Karpas-422 (cell line): ENCODE measurements around the gene GPR4. TPM values are rescaled to one million over a fixed set of nuclear protein-coding genes. Genes with fewer than 3 reads are reported as not detected.
"Not testable (repeated sequence)": the region's sequence is repeated elsewhere in the genome, so short reads cannot be mapped to it uniquely, and the experiment has no call there.

Experiments
- DNase-seq: peaks from one replicate; pipeline ENCODE4 v3.0.0-alpha.2; 2015
- H2AFZ ChIP-seq: fragments of 200-600 bp; sonication (generic); 2 replicates; pipeline ENCODE4 v1.6.1; 2014; ENCODE audit warnings: antibody characterized with exemption, low read length, mixed read lengths
- H3K27ac ChIP-seq: fragments of 200-600 bp; sonication (generic); 2 replicates; pipeline ENCODE4 v1.5.1; 2014; ENCODE audit warnings: mild to moderate bottlenecking, low read length, moderate library complexity
- H3K27me3 ChIP-seq: fragments of 200-600 bp; sonication (generic); 2 replicates; pipeline ENCODE4 v1.6.1; 2014; ENCODE audit warnings: low read length, mixed read lengths
- H3K36me3 ChIP-seq: fragments of 200-600 bp; sonication (generic); 2 replicates; pipeline ENCODE4 v1.6.1; 2014; ENCODE audit warnings: low read length, mixed read lengths; ENCODE audit not compliant: insufficient read depth
- H3K4me1 ChIP-seq: fragments of 200-600 bp; sonication (generic); 2 replicates; pipeline ENCODE4 v1.6.1; 2014; ENCODE audit warnings: mild to moderate bottlenecking, low read length, mixed read lengths
- H3K4me2 ChIP-seq: fragments of 200-600 bp; sonication (generic); 2 replicates; pipeline ENCODE4 v1.6.1; 2014; ENCODE audit warnings: low read length, low read depth, mild to moderate bottlenecking; ENCODE audit not compliant: poor library complexity, severe bottlenecking
- H3K4me3 ChIP-seq: fragments of 200-600 bp; sonication (generic); 2 replicates; pipeline ENCODE4 v1.5.1; 2014; ENCODE audit warnings: mild to moderate bottlenecking, antibody characterized with exemption, low read length, mixed read lengths
- H3K79me2 ChIP-seq: fragments of 200-600 bp; sonication (generic); 2 replicates; pipeline ENCODE4 v1.6.1; 2014; ENCODE audit warnings: mild to moderate bottlenecking, low read length, mixed read lengths
- H3K9ac ChIP-seq: fragments of 200-600 bp; sonication (generic); 2 replicates; pipeline ENCODE4 v1.6.0; 2014; ENCODE audit warnings: low read length
- H3K9me2 ChIP-seq: fragments of 200-600 bp; sonication (generic), shearing (Covaris generic); replicated peaks from 2 replicates; pipeline ENCODE4 v1.6.0; 2014; ENCODE audit warnings: mild to moderate bottlenecking, low read length, moderate library complexity; ENCODE audit not compliant: insufficient read depth
- H3K9me3 ChIP-seq: fragments of 300-700, 200-600 bp; sonication (generic); 2 replicates; pipeline ENCODE4 v1.6.1; 2014; ENCODE audit warnings: low read length, mixed read lengths
- H4K20me1 ChIP-seq: fragments of 200-600 bp; sonication (generic); 2 replicates; pipeline ENCODE4 v1.6.1; 2014; ENCODE audit warnings: mild to moderate bottlenecking, antibody characterized with exemption, low read length, low read depth; ENCODE audit not compliant: insufficient read depth
- total RNA-seq: library from RNA; depleted of rRNA; stranded (reverse); fragments of >200 nt; shearing (Covaris generic); gene quantifications from 2 replicates; pipeline ENCODE4 v1.2.3, GENCODE V29; 2014; ENCODE audit warnings: low replicate concordance

The GPR4 gene
- total RNA-seq, 1 experiment from 2014 or later, result 0.26 TPM

GRCh38 chr19:45630463-45630862 is 28.5 kb upstream of the GPR4 start:
- H2AFZ ChIP-seq, result no peak overlapping the region
- no peaks in the 10 kb centered on the region for H3K79me2 ChIP-seq
- peaks cover 6% of the 10 kb centered on the region; the same call in 1 of the 2 replicates for H3K4me1 ChIP-seq
- no peak overlapping the region for H3K4me2 ChIP-seq
- H3K27ac ChIP-seq, result no peak overlapping the region
- H3K27me3 ChIP-seq, result no peaks in the 10 kb centered on the region
- no peaks in the 10 kb centered on the region for H3K9me2 ChIP-seq
- no peak overlapping the region for H3K4me3 ChIP-seq
- H4K20me1 ChIP-seq, result no peaks in the 10 kb centered on the region
- no peak for DNase-seq
- no peak overlapping the region for H3K9ac ChIP-seq
- H3K9me3 ChIP-seq, result no peaks in the 10 kb centered on the region
- peaks cover 5% of the 10 kb centered on the region; the same call in 1 of the 2 replicates for H3K36me3 ChIP-seq

DNA sequence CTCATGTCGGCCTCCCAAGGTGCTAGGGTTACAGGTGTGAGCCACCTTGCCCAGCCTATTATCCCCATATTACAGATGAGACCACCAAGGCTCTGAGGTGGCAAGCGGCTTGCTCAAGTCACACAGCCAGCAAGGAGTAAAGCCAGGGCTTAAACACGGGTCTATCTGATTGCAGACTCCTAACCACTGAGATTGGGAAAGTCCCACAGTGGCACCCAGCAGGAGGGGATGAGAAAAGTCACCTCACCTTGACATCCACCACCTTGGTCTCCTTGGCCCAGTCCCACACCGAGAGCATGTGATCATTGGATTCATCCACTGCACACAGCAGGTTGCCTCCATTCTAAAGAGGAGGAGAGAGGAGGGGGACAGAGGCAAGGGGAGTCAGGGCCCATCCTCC is 27.7 kb upstream of the GPR4 start:
- H3K9ac ChIP-seq, result no peak overlapping the region
- DNase-seq, result no peak
- no peak overlapping the region for H3K4me2 ChIP-seq
- H3K36me3 ChIP-seq, result peaks cover 5% of the 10 kb centered on the region; the same call in 1 of the 2 replicates
- no peaks in the 10 kb centered on the region for H3K79me2 ChIP-seq
- H3K9me2 ChIP-seq, result no peaks in the 10 kb centered on the region
- H3K4me1 ChIP-seq, result peaks cover 6% of the 10 kb centered on the region; the same call in 1 of the 2 replicates
- no peak overlapping the region for H3K27ac ChIP-seq
- H3K4me3 ChIP-seq, result no peak overlapping the region
- no peak overlapping the region for H2AFZ ChIP-seq
- no peaks in the 10 kb centered on the region for H4K20me1 ChIP-seq
- no peaks in the 10 kb centered on the region for H3K9me3 ChIP-seq
- H3K27me3 ChIP-seq, result no peaks in the 10 kb centered on the region

DNA sequence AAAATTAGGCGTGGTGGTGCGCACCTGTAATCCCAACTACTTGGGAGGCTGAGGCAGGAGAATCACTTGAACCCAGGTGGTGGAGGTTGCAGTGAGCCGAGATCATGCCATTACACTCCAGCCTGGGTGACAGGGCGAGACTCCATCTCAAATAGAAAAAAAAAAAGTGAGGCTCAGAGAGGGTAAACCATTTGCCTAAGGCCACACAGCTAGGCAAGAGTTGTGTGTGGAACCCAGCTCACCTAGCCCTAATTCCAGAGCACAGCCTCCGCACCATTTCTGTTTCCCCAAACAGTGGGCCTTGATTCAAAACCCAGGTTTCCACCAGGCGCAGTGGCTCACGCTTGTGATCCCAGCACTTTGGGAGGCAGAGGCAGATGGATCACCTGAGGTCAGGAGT is 26.2 kb upstream of the GPR4 start:
- not testable (repeated sequence) for H3K9ac ChIP-seq, H3K4me1 ChIP-seq, H3K79me2 ChIP-seq, H2AFZ ChIP-seq, H3K9me3 ChIP-seq, H3K36me3 ChIP-seq, H3K27ac ChIP-seq, H3K4me2 ChIP-seq, H3K27me3 ChIP-seq, H4K20me1 ChIP-seq, H3K4me3 ChIP-seq, H3K9me2 ChIP-seq, DNase-seq

- Histone ChIP-seq H4K20me1 (no peaks in the 10 kb centered on the region), H3K27ac (no peak overlapping the region), H3K9me2 (no peaks in the 10 kb centered on the region), H3K27me3 (no peaks in the 10 kb centered on the region), H3K36me3 (no peaks in the 10 kb centered on the region; the same call in 1 of the 2 replicates), H3K4me2 (no peak overlapping the region), H3K4me3 (no peak overlapping the region), H3K79me2 (no peaks in the 10 kb centered on the region), H3K9ac (no peak overlapping the region), H3K9me3 (no peaks in the 10 kb centered on the region), H2AFZ (no peak overlapping the region), H3K4me1 (no peaks in the 10 kb centered on the region)
- DNase-seq, result no peak
These were observed 22.0 kb upstream of the GPR4 start for GRCh38 chr19:45623984-45624383.

GRCh38 chr19:45621976-45622503 is 20.0 kb upstream of the GPR4 start:
- Histone ChIP-seq H3K9me2 (no peaks in the 10 kb centered on the region), H3K4me3 (no peak overlapping the region), H3K9ac (no peak overlapping the region), H3K4me1 (no peaks in the 10 kb centered on the region), H4K20me1 (no peaks in the 10 kb centered on the region), H3K79me2 (no peaks in the 10 kb centered on the region), H3K36me3 (peaks cover 3% of the 10 kb centered on the region), H3K27me3 (no peaks in the 10 kb centered on the region), H3K4me2 (no peak overlapping the region), H3K27ac (no peak overlapping the region), H2AFZ (no peak overlapping the region), H3K9me3 (no peaks in the 10 kb centered on the region)
- DNase-seq, result no peak

GRCh38 chr19:45621389-45621788 is 19.4 kb upstream of the GPR4 start:
- Histone ChIP-seq H3K36me3 (peaks cover 7% of the 10 kb centered on the region), H3K4me1 (no peaks in the 10 kb centered on the region; the same call in 1 of the 2 replicates), H3K4me2 (no peak overlapping the region), H2AFZ (no peak overlapping the region), H4K20me1 (no peaks in the 10 kb centered on the region), H3K27me3 (no peaks in the 10 kb centered on the region), H3K4me3 (no peak overlapping the region), H3K9ac (no peak overlapping the region), H3K79me2 (no peaks in the 10 kb centered on the region), H3K27ac (no peak overlapping the region), H3K9me2 (no peaks in the 10 kb centered on the region), H3K9me3 (no peaks in the 10 kb centered on the region)
- DNase-seq, result no peak

DNA sequence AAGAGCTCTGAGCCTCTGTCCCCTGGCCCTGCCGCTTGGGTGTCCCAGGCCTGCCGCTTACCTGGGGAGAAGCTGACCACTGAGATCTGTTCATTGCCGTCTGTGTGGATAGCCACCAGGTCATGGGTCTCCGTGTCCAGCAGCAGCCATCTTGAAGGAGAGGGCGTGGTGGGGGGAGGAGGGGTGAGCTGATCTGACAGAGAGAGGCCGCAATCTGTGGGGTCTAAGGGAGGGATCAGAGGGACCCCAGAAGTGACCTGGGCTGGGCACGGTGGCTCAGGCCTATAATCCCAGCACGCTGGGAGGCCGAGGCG is 14.6 kb upstream of the GPR4 start:
- Histone ChIP-seq H3K4me2 (no peak overlapping the region), H3K9me3 (no peaks in the 10 kb centered on the region), H3K36me3 (peaks cover 30% of the 10 kb centered on the region), H3K9ac (no peak overlapping the region), H3K4me3 (no peak overlapping the region), H3K4me1 (no peaks in the 10 kb centered on the region; the same call in 1 of the 2 replicates), H3K27me3 (no peaks in the 10 kb centered on the region), H3K27ac (no peak overlapping the region), H3K9me2 (no peaks in the 10 kb centered on the region), H2AFZ (no peak overlapping the region), H4K20me1 (no peaks in the 10 kb centered on the region), H3K79me2 (no peaks in the 10 kb centered on the region)
- DNase-seq, result no peak

GRCh38 chr19:45615795-45616703 is 14.0 kb upstream of the GPR4 start:
- Histone ChIP-seq H3K27ac (no peak overlapping the region), H3K79me2 (no peaks in the 10 kb centered on the region), H3K36me3 (peaks cover 30% of the 10 kb centered on the region), H3K4me2 (no peak overlapping the region), H3K9me3 (no peaks in the 10 kb centered on the region), H3K27me3 (no peaks in the 10 kb centered on the region), H3K9ac (no peak overlapping the region), H3K9me2 (no peaks in the 10 kb centered on the region), H2AFZ (no peak overlapping the region), H4K20me1 (no peaks in the 10 kb centered on the region), H3K4me3 (no peak overlapping the region), H3K4me1 (no peaks in the 10 kb centered on the region; the same call in 1 of the 2 replicates)
- peak; percentile 98 for DNase-seq
